Nephron progenitor cell (in vitro differentiated cells): ENCODE measurements around the gene POLR3GL.
A peak's percentile ranks its signal among the peaks of the same experiment; 100 is the strongest.

ENCODE experiments used
- DNase-seq: peaks from one replicate; pipeline ENCODE4 v3.0.0; 2021
- H3K27ac Mint-ChIP-seq: 2 replicates; pipeline ENCODE4 v1.8.0; 2021; ENCODE audit warnings: mild to moderate bottlenecking, moderate library complexity, mixed read lengths
- H3K27me3 Mint-ChIP-seq: 2 replicates; pipeline ENCODE4 v1.8.0; 2021; ENCODE audit warnings: mild to moderate bottlenecking, low read depth, mixed read lengths; ENCODE audit not compliant: poor library complexity
- H3K36me3 Mint-ChIP-seq: 2 replicates; pipeline ENCODE4 v1.8.0; 2021; ENCODE audit warnings: low read depth, mixed read lengths
- H3K4me1 Mint-ChIP-seq: 2 replicates; pipeline ENCODE4 v1.8.0; 2021; ENCODE audit warnings: mixed read lengths
- H3K4me3 Mint-ChIP-seq: 2 replicates; pipeline ENCODE4 v1.8.0; 2021; ENCODE audit warnings: mild to moderate bottlenecking, moderate library complexity, mixed read lengths
- H3K9me3 Mint-ChIP-seq: 2 replicates; pipeline ENCODE4 v1.8.0; 2021; ENCODE audit warnings: mild to moderate bottlenecking, moderate library complexity, mixed read lengths
- TF ChIP-seq, protein P1 (sequence below): fragments of 200-600 bp; sonication (generic); IDR thresholded peaks from 2 replicates; pipeline ENCODE4 v1.5.0; 2021; ENCODE audit warnings: antibody characterized with exemption

POLR3GL gene

DNA sequence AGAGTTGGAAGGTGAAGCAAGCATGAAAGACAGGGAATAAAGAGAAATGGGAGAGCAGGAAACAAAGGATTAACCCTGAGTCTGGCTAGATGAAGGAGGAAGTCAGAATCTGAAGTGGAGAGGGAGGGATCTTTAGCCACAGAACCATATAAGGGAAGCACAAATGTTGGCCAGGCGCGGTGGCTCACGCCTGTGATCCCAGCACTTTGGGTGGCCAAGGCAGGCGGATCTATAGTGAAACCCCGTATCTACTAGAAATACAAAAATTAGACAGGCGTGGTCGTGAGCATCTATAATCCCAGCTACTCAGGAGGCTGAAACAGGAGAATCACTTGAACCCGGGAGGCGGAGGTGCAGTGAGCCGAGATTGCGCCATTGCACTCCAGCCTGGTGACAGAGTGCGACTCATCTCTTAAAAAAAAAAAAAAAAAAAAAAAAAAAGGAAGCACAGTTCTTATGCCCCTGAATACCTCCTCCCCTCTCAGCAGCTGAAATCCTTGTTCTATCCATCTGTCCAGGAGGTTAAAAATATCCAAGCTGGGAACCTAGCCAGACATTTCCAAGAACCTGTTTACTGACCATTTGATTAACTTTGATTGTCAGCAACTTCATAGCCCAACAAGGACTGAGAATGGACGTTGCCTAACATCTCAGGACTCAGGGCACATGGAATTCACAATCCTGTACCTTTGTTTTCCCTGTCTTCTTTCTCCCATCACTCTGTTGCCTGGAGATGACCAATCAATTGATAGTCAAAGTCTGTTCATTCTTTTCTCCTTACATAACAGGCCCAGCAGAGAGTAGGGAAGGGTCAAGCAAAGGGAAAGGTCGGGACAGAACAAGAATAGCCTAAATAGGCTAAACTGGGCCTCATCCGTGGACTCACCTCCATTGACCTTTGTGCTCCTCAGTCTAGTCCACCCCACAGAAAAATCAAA, 21.3 kb downstream of the POLR3GL start:
- H3K9me3 Mint-ChIP-seq = no peaks in the 10 kb centered on the region
- no peak overlapping the region for H3K4me3 Mint-ChIP-seq
- H3K27me3 Mint-ChIP-seq = no peaks in the 10 kb centered on the region
- no peaks in the 10 kb centered on the region for H3K36me3 Mint-ChIP-seq
- TF ChIP-seq, protein P1, sequence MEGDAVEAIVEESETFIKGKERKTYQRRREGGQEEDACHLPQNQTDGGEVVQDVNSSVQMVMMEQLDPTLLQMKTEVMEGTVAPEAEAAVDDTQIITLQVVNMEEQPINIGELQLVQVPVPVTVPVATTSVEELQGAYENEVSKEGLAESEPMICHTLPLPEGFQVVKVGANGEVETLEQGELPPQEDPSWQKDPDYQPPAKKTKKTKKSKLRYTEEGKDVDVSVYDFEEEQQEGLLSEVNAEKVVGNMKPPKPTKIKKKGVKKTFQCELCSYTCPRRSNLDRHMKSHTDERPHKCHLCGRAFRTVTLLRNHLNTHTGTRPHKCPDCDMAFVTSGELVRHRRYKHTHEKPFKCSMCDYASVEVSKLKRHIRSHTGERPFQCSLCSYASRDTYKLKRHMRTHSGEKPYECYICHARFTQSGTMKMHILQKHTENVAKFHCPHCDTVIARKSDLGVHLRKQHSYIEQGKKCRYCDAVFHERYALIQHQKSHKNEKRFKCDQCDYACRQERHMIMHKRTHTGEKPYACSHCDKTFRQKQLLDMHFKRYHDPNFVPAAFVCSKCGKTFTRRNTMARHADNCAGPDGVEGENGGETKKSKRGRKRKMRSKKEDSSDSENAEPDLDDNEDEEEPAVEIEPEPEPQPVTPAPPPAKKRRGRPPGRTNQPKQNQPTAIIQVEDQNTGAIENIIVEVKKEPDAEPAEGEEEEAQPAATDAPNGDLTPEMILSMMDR = no peak
- peaks cover 44% of the 10 kb centered on the region for H3K4me1 Mint-ChIP-seq
- no peak for DNase-seq
- peak overlapping the region; percentile 47 for H3K27ac Mint-ChIP-seq

DNA sequence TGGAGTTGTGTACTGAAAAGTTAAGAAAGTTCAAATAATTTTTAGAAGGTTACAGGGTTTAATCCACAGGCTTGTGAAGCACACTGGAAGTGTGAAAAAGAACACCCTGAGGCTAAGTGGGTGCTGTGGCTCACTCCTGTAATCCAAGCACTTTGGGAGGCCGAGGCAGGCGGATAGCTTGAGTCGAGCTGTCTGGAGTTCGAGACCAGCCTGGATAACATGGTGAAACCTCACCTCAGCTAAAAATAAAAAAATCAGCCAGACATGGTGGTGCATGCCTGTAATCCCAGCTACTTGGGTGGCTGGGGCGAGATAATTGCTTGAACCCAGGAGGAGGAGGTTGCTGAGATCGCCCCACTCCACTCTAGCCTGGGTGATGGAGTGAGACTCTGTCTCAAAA, 22.1 kb downstream of the POLR3GL start:
- no peaks in the 10 kb centered on the region for H3K27me3 Mint-ChIP-seq
- H3K4me3 Mint-ChIP-seq = no peak overlapping the region
- no peak overlapping the region for H3K27ac Mint-ChIP-seq
- H3K36me3 Mint-ChIP-seq = peaks cover under 1% of the 10 kb centered on the region
- TF ChIP-seq, protein P1 = no peak
- no peak for DNase-seq
- peaks cover 46% of the 10 kb centered on the region for H3K4me1 Mint-ChIP-seq
- no peaks in the 10 kb centered on the region for H3K9me3 Mint-ChIP-seq

DNA sequence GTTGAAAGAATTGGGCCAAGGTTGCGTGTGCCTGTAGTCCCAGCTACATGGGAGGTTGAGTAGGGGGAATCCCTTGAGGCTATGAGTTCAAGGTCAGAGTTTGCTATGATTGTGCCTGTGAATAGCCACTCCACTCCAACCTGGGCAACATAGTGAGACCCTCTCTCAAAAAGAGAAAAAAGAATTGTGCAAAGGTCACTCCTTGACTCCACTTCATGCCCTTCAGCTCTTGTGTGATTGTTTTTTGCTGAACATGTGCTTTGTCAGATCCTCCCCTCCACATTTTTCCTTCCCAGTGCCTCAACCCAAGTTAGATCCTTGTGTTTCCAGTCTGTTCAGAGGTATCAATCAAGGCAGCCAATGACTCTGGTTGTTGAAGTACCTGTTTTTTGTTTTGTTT, 23.4 kb downstream of the POLR3GL start:
- peak overlapping the region; percentile 86 for H3K27ac Mint-ChIP-seq
- no peak overlapping the region for H3K4me3 Mint-ChIP-seq
- no peaks in the 10 kb centered on the region for H3K9me3 Mint-ChIP-seq
- peaks cover 49% of the 10 kb centered on the region for H3K4me1 Mint-ChIP-seq
- H3K36me3 Mint-ChIP-seq = peaks cover 14% of the 10 kb centered on the region
- DNase-seq = no peak
- TF ChIP-seq, protein P1 = no peak
- no peaks in the 10 kb centered on the region for H3K27me3 Mint-ChIP-seq

DNA sequence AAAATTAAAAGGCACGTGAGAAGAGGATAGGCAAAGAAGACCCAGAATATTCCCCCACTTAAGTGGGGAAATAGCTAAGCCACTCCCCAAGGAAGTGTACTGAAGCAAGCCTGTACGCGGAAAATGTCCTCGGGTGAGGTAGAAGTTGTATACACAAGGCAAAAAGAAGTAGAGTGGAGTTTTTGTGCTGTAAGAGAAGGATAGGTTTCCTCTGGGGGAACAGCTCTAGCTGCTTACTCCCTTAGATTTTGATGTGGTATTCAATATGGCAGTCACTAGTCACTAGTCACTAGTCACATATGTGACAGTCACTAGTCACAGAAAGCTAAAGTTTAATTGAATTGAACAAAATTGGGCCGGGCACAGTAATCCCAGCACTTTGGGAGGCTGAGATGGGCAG, 24.3 kb downstream of the POLR3GL start:
- Mint-ChIP-seq H3K4me1 (peaks cover 53% of the 10 kb centered on the region), H3K27ac (no peak overlapping the region), H3K4me3 (no peak overlapping the region), H3K27me3 (no peaks in the 10 kb centered on the region), H3K36me3 (peaks cover 23% of the 10 kb centered on the region), H3K9me3 (no peaks in the 10 kb centered on the region)
- TF ChIP-seq, protein P1 = no peak
- no peak for DNase-seq

DNA sequence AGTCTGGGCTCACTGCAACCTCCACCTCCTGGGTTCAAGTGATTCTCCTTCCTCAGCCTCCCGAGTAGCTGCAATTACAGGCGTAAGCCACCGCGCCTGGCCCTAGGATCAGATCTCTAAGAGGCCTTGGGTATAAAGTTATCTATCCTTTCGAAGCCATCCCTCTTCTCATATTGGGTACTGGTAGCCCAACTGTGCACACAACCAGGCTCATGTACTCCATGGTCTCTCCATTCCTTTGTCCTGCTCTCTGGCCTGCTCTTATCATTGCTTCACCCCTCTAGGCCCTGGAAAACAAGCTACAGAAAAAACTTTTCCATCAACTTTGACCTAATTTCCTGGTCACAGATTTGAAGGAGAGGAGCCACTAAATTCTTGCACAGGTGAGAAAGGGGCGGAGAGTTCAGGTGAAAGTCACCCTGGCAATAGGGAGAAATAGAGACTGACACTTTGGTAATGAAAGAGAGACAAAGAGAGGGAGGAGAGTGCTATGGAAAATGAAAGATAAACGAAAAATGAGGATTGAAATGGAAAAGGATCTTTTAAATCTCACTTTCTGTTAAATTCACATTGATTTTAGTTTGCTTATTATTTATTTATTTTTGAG, 25.9 kb downstream of the POLR3GL start:
- H3K27ac Mint-ChIP-seq = peak overlapping the region; percentile 96
- no peak overlapping the region for H3K4me3 Mint-ChIP-seq

More for the DNA sequence above, 25.9 kb downstream of the POLR3GL start:
- DNase-seq = no peak
- H3K4me1 Mint-ChIP-seq = peaks cover 54% of the 10 kb centered on the region
- no peaks in the 10 kb centered on the region for H3K27me3 Mint-ChIP-seq
- H3K9me3 Mint-ChIP-seq = no peaks in the 10 kb centered on the region
- TF ChIP-seq, protein P1 = no peak
- peaks cover 39% of the 10 kb centered on the region for H3K36me3 Mint-ChIP-seq
